ENCODE data around the gene CTSG. TPM values are rescaled to one million over a fixed set of nuclear protein-coding genes. Genes with fewer than 3 reads are reported as not detected.

CTSG gene
- total and polyA plus RNA-seq, 2 of the 4 experiments (the other 2 are of a cell fraction) = not detected

GRCh38 chr14:24609655-24610344, 33.8 kb upstream of the CTSG start, which contains the start of gene GZMH:
Gene GZMH (minus strand): TSS chr14:24609685. CDS start chr14:24609613, 72 bp downstream.
- no peak within 1 kb of the TSS for H3K14ac ChIP-seq (replicated peaks; ENCODE audit: low read depth, low read length)
- H4K5ac ChIP-seq (ENCODE audit: low read depth, low read length) = no peak within 1 kb of the TSS
- H2AK9ac ChIP-seq (replicated peaks; ENCODE audit: low read depth, low read length, poor library complexity) = no peak within 1 kb of the TSS
- no TSS peak for BruUV-seq (replicated peaks)
- no peak within 1 kb of the TSS for H3K4me3 ChIP-seq (ENCODE audit: insufficient read depth, low read depth, low read length)
- intact Hi-C loops (cut with micrococcal nuclease) = no loop called here
- ATAC-seq (ENCODE audit: low read depth) = no peak
- H2BK20ac ChIP-seq (ENCODE audit: low read depth, low read length) = no peak within 1 kb of the TSS
- H4K8ac ChIP-seq (ENCODE audit: low read depth in 2 of 2, low read length in 2 of 2) = no peak within 1 kb of the TSS
- H2BK120ac ChIP-seq (ENCODE audit: low read depth, low read length) = no peak within 1 kb of the TSS
- no peaks in the 10 kb centered on the region for H3K4me1 ChIP-seq (ENCODE audit: control insufficient read depth, insufficient read depth, low read length)
- no peak within 1 kb of the TSS for H4K91ac ChIP-seq (ENCODE audit: insufficient read depth, low read depth, low read length)
- no peaks in the 10 kb centered on the region for H3K9me1 ChIP-seq (ENCODE audit: insufficient read depth, low read length)
- H3K9me3 ChIP-seq (ENCODE audit: control insufficient read depth, insufficient read depth, low read length) = no peaks in the 10 kb centered on the region
- no peak within 1 kb of the TSS for H2AFZ ChIP-seq (replicated peaks; ENCODE audit: low read length, poor library complexity)
- no peak for DNase-seq
- no peaks in the 10 kb centered on the region; the same call in 1 of the 2 replicates for H4K20me1 ChIP-seq (ENCODE audit: insufficient read depth, low read length)
- H3K4ac ChIP-seq (ENCODE audit: low read depth, low read length) = no peak within 1 kb of the TSS
- no peaks in the 10 kb centered on the region for H3K79me1 ChIP-seq (ENCODE audit: low read depth in 1 of 2, low read length in 2 of 2)
- no peak within 1 kb of the TSS for H3K18ac ChIP-seq (ENCODE audit: low read depth, low read length)
- no peak within 1 kb of the TSS for H2AK5ac ChIP-seq (ENCODE audit: low read depth, low read length)
- in situ Hi-C loops (cut with MboI; ENCODE audit: low sequenced_read_pairs) = no loop called here
- H3K27ac ChIP-seq (ENCODE audit: insufficient read depth, low read length) = no peak within 1 kb of the TSS
- no peaks in the 10 kb centered on the region for H3K27me3 ChIP-seq (ENCODE audit: control insufficient read depth, insufficient read depth, low read length)
- H3K56ac ChIP-seq (ENCODE audit: extremely low read depth, insufficient read depth, low read length) = no peak within 1 kb of the TSS
- TF ChIP-seq, protein P1, sequence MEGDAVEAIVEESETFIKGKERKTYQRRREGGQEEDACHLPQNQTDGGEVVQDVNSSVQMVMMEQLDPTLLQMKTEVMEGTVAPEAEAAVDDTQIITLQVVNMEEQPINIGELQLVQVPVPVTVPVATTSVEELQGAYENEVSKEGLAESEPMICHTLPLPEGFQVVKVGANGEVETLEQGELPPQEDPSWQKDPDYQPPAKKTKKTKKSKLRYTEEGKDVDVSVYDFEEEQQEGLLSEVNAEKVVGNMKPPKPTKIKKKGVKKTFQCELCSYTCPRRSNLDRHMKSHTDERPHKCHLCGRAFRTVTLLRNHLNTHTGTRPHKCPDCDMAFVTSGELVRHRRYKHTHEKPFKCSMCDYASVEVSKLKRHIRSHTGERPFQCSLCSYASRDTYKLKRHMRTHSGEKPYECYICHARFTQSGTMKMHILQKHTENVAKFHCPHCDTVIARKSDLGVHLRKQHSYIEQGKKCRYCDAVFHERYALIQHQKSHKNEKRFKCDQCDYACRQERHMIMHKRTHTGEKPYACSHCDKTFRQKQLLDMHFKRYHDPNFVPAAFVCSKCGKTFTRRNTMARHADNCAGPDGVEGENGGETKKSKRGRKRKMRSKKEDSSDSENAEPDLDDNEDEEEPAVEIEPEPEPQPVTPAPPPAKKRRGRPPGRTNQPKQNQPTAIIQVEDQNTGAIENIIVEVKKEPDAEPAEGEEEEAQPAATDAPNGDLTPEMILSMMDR (conservative IDR thresholded peaks at IDR 0.05; ENCODE audit: low read depth, low read length) = no peak
- TF ChIP-seq CHD1 (IDR thresholded peaks at IDR 0.05; ENCODE audit: low read depth, low read length) (no peak), RCOR1 (IDR thresholded peaks at IDR 0.05; ENCODE audit: insufficient replicate concordance, low read length) (no peak), ELK1 (IDR thresholded peaks at IDR 0.05; ENCODE audit: borderline replicate concordance, low read depth, low read length) (no peak), MAFK (IDR thresholded peaks at IDR 0.05; ENCODE audit: low read depth, low read length) (no peak), MXI1 (IDR thresholded peaks at IDR 0.05; ENCODE audit: borderline replicate concordance, low read depth, low read length) (no peak)
- TF ChIP-seq, protein P2, sequence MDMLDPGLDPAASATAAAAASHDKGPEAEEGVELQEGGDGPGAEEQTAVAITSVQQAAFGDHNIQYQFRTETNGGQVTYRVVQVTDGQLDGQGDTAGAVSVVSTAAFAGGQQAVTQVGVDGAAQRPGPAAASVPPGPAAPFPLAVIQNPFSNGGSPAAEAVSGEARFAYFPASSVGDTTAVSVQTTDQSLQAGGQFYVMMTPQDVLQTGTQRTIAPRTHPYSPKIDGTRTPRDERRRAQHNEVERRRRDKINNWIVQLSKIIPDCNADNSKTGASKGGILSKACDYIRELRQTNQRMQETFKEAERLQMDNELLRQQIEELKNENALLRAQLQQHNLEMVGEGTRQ (IDR thresholded peaks at IDR 0.05; ENCODE audit: low read depth, low read length) = no peak
- no peak within 1 kb of the TSS for H3K23ac ChIP-seq (ENCODE audit: low read depth, low read length)
- dilution Hi-C loops (cut with HindIII; ENCODE audit: low sequenced_read_pairs, unreplicated experiment) = no loop called here
- H2BK5ac ChIP-seq (ENCODE audit: low read depth, low read length, poor library complexity, severe bottlenecking) = no peak within 1 kb of the TSS
- no peak within 1 kb of the TSS for H3K9ac ChIP-seq (ENCODE audit: low read depth, low read length)
- no peak within 1 kb of the TSS for H2BK15ac ChIP-seq (ENCODE audit: low read depth, low read length)
- H3K36me3 ChIP-seq (ENCODE audit: control insufficient read depth, insufficient read depth, low read length) = no peaks in the 10 kb centered on the region
- ChIA-PET CTCF (no interaction called here), POLR2A (ENCODE audit: unreplicated experiment) (no interaction called here)
- no CpG with 5 or more reads among the region's 2 CpGs for WGBS, 2 experiments (ENCODE audit: extremely low coverage in 2 of 2, insufficient read length in 1 of 2)
- H3K4me2 ChIP-seq (ENCODE audit: low read depth, low read length) = no peak within 1 kb of the TSS

All from IMR-90 (cell line).